HL-60 (cell line): ENCODE measurements around the gene VWA5B2.

Source experiments
- GABPA ChIP-seq: IDR thresholded peaks from 2 replicates; pipeline ENCODE4 v1.6.1; 2012; ENCODE audit warnings: low read depth
- POLR2AphosphoS5 ChIP-seq: IDR thresholded peaks from 2 replicates; pipeline ENCODE4 v1.6.1; 2012; ENCODE audit warnings: low read depth
- SPI1 ChIP-seq: IDR thresholded peaks from 2 replicates; pipeline ENCODE4 v1.6.1; 2012; ENCODE audit warnings: low read depth, mild to moderate bottlenecking, borderline replicate concordance
- TF ChIP-seq, protein P1 (sequence below): IDR thresholded peaks from 2 replicates; pipeline ENCODE4 v1.6.1; 2012; ENCODE audit warnings: low read depth; ENCODE audit not compliant: insufficient replicate concordance
- TF ChIP-seq, protein P2 (sequence below): IDR thresholded peaks from one replicate; pipeline ENCODE4 v1.5.1; 2011; ENCODE audit warnings: low read length, control low read depth, inconsistent platforms; ENCODE audit not compliant: insufficient read depth

DNA sequence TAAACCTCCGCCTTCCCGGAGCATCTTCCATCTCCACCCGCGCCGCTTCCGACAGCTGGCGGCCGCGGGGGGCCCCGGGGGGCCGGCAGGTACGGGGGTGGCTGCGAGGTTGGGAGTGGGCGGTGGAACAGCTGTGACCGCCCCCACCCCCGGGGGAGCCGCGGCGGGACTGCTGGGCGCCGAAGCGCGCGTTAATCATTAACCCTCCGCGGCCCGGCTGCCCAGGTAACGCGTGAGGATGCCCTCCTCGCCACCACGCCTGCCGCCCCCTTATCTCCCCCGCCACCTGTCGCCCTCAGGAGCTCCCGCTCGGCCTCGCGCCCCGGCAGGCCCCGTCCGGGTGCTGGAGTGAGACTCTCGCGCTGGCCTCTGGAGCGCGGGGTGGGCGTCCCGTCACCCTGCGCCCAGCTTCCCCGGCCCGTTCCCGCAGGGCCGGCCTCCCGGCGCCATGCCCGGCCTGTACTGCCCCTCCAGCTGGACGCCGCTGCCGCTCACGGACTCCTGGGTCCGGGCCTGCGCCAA, 757 bp downstream of the VWA5B2 start:
- TF ChIP-seq, protein P1, sequence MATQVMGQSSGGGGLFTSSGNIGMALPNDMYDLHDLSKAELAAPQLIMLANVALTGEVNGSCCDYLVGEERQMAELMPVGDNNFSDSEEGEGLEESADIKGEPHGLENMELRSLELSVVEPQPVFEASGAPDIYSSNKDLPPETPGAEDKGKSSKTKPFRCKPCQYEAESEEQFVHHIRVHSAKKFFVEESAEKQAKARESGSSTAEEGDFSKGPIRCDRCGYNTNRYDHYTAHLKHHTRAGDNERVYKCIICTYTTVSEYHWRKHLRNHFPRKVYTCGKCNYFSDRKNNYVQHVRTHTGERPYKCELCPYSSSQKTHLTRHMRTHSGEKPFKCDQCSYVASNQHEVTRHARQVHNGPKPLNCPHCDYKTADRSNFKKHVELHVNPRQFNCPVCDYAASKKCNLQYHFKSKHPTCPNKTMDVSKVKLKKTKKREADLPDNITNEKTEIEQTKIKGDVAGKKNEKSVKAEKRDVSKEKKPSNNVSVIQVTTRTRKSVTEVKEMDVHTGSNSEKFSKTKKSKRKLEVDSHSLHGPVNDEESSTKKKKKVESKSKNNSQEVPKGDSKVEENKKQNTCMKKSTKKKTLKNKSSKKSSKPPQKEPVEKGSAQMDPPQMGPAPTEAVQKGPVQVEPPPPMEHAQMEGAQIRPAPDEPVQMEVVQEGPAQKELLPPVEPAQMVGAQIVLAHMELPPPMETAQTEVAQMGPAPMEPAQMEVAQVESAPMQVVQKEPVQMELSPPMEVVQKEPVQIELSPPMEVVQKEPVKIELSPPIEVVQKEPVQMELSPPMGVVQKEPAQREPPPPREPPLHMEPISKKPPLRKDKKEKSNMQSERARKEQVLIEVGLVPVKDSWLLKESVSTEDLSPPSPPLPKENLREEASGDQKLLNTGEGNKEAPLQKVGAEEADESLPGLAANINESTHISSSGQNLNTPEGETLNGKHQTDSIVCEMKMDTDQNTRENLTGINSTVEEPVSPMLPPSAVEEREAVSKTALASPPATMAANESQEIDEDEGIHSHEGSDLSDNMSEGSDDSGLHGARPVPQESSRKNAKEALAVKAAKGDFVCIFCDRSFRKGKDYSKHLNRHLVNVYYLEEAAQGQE: no peak
- TF ChIP-seq, protein P2, sequence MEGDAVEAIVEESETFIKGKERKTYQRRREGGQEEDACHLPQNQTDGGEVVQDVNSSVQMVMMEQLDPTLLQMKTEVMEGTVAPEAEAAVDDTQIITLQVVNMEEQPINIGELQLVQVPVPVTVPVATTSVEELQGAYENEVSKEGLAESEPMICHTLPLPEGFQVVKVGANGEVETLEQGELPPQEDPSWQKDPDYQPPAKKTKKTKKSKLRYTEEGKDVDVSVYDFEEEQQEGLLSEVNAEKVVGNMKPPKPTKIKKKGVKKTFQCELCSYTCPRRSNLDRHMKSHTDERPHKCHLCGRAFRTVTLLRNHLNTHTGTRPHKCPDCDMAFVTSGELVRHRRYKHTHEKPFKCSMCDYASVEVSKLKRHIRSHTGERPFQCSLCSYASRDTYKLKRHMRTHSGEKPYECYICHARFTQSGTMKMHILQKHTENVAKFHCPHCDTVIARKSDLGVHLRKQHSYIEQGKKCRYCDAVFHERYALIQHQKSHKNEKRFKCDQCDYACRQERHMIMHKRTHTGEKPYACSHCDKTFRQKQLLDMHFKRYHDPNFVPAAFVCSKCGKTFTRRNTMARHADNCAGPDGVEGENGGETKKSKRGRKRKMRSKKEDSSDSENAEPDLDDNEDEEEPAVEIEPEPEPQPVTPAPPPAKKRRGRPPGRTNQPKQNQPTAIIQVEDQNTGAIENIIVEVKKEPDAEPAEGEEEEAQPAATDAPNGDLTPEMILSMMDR: no peak
- TF ChIP-seq GABPA (no peak), POLR2AphosphoS5 (no peak), SPI1 (no peak)
